GM19035 (cell line): Measurements from ENCODE around the gene LINS1.

Source experiments
- ATAC-seq: cut with Tn5 transposase; IDR thresholded peaks from one replicate; pipeline ENCODE4 v1.9.1; 2021; ENCODE audit not compliant: unreplicated experiment

LINS1 gene

DNA sequence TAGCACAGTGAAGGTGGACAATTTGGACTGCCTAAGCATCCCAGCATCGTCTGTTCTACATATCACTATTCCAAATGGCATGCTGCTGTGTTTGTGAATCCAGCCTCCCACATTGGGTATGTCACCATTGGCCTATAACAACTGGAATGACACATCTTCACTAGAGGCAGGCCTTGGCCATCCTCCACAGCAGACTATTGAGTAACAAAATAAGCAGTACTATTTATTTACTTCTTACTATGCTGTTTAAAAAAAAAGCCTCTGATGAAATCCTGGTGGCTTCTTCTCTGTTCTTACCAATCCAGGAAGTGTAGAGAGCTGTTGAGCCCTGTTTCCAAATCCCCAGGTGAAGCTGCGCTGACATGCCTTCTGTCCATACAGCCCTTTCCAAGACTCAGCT is 42.7 kb downstream of the LINS1 start:
- no peak for ATAC-seq

DNA sequence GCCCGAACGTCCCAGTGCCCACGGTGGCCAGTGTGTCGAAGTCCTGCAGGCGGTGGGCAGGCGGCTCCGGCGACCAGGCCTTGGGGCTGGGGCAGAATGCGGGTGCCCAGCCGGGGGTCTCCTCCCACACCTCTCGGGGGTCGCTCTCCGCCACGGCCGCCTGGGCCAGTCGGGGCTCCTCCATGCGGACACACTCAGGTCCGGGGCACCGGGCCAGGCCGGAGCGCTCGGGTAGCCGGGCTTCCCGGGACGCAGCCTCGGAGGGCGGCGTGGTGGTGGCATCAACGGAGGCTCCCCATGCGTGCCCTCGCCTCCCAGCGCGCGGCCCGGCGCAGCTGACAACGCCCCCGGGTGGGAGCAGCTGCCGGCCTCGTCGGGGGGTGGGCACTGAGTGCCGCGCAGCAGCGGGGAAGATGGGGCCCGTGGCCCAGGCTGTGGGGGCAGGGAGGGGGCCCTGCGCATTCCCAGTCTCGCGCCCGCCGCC is 43.2 kb downstream of the LINS1 start:
- ATAC-seq: no peak

- ATAC-seq: no peak
Observed at GRCh38 chr15:100553468-100553867, 48.5 kb downstream of the LINS1 start.

GRCh38 chr15:100547961-100548360 is 54.0 kb downstream of the LINS1 start:
- no peak for ATAC-seq

DNA sequence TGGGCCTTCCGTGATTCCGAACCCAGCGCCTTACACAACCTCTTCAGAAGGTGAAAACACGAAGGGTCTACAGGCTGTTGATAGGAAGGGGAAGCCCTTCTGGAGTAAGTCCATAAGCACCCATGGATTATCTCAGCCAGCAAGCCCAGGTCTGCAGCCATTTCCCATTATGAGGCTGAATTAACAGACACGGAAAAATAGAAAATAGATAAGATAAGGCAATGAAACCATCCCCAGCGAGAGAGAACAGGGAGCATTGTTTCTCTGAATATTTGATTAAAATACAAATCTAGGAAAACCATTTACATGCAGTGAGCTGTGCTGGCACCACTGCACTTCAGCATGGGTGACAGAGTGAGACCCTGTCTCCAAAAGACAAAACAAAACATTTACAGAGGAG is 57.0 kb downstream of the LINS1 start:
- ATAC-seq: no peak

GRCh38 chr15:100544338-100544841 is 57.6 kb downstream of the LINS1 start:
- ATAC-seq: no peak

DNA sequence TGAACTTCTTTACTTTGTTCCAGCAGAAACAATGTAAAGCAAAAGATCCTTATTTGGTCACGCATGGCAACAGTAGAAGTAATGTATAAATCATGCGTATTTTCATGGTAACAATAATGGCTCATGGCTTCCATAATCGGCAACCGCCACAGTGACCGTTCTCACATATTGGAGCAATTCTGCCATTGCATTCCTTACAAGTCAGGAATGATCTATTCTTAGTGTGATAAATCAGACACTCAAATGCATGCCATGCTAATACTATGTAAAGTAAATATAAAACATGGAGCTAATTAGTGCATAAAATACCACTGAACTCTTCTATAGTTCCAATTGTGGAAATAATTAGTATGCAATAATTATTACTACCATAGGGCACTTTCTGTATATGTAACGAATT is 59.7 kb downstream of the LINS1 start:
- ATAC-seq: no peak

DNA sequence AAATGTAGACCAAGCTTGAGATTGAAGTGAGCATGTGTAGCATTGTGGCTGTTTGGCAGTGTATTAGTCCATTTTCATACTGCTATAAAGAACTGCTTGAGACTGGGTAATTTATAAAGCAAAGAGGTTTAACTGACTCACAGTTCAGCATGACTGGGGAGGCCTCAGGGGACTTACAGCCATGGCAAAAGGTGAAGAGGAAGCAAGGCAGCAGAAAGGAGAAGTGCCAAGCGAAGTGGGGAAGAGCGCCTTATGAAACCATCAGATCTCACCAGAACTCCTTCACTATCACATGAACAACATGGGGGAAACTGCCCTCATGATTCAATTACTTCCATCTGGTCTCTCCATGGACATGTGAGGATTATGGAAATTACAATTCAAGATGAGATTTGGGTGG is 64.7 kb downstream of the LINS1 start:
- no peak for ATAC-seq

DNA sequence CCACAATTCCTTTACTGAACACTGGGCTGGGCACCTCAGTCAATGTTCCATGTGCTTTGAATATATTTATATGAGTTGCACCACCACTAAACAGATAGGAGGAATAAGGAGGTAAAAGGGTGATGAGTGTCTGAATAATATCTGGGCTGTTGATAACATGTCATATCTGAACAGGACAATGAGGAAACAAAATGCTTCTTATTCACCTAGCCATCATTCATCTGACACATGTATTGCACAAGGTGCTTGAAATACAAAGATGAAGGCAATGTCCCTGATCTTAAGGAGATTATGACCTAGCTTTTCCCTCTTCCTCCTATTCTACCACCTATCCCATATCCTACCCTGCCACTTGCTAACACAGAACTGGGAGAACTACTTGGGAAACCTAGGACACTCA is 65.3 kb downstream of the LINS1 start:
- ATAC-seq: no peak

DNA sequence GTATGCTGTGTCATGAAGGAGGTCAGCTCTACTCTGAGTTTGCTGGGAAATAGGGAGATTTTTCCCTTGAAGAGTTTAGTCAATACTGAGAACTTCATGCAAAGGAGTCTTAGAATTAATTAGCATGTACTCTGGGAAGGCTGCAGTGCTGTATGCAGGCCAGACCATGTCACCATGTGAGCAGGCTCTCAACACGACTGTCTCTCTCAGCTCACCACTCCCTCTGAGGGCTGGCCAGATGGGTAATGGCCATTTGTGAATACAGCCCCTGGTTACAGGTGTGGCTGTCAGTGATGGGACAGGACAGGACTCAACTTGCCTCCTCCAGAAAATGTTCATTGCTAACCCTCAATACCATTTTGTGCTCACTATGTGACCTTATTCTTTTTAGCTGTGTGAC is 68.1 kb downstream of the LINS1 start:
- ATAC-seq: no peak

- ATAC-seq: no peak
Observed at GRCh38 chr15:100531823-100532327, 70.1 kb downstream of the LINS1 start.

GRCh38 chr15:100531204-100531603 is 70.8 kb downstream of the LINS1 start:
- ATAC-seq: no peak

GRCh38 chr15:100529556-100529955 is 72.4 kb downstream of the LINS1 start:
- no peak for ATAC-seq

DNA sequence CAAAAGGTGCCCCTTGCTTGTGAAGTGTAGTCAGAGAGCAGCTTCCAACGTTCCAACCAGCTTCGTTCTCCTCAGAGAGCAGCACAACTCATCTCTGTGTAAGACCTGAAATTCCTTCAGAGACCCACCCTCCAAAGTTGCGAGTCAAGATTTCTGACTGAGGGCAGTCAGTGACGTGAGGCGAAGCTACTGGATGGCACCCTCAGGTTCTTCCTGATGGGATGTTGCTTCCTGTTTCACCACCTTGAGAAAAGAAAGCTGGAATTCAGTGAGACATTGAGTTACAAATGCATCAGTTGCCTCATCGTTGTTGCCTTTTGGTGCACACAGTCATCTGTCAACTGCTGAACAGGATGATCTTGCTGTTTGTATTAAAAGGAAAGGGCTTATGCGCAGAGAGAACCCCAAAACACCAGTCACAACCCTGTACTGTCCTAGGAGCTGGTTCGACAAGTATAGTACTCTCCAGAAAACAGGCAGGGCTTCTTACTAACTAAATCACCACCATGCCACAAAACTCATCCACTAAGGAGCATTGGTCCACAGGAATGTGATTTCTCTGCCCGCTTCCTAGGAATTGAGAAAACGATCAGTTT is 73.1 kb downstream of the LINS1 start, which contains the start of gene CERS3:
Gene CERS3, minus strand, starts transcription at position 118 of the 596 bp plus-strand sequence. CDS start 27,101 bp downstream, outside the sequence.
- no peak for ATAC-seq

DNA sequence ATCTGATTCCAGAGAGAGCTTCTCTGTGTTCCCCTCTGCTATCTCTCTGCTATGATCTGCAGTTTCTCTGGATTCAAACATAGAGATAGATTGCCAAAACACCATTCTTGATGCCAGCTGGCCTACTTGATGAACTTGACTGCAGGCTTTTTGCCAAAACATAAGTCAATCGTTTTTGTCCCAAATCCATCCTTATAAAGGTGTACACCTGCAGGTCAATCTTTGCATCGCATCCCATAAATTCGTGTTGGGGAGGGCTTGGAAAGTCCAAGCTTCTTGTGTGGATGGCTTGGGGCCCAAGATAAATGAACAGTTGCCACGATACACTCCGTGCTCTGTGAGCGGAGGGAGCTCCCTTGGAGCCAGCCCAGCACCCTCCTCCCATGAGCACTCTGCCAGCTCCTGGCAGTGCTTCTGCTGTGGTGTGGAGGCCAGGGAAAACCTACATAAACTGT is 75.9 kb downstream of the LINS1 start:
- ATAC-seq: no peak

DNA sequence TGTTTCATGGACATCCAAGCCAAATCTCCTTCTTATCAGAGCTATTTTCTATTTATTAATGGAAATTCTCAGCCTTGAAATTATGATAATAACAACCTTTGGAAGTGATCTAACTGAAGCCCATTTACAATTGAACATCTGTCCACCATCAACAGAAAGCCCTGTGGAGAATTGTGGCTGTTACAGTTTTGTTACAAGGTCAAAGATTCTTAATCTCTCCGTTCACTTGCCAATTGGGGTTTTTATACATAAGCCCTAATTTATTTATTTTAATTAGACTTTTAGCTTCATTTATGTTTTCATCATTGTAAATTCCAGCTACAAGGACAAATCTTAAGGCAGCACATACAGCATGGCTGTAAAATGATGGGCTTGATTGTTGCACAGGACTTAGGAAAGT is 76.5 kb downstream of the LINS1 start:
- ATAC-seq: no peak

DNA sequence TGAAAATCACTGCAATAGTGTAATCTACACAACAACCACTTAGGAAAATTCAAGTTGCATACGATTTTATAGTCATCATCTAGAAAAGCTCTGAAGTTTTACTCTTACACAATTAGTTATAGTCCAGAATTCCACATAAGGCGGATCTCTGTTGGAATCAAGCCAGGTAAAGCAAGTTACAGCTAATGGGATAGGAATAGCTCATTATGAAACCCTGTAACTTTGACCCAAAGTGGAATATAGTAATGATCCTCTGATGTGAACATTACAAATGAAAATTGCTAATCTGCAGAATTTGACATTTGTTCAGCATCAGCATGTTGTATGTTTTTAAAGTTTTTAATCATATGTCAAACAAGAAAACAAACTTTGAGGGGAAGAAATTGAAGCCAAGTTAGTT is 77.7 kb downstream of the LINS1 start:
- ATAC-seq: no peak

- no peak for ATAC-seq
Observed at GRCh38 chr15:100521907-100522306, 80.1 kb downstream of the LINS1 start.

- no peak for ATAC-seq
Observed at GRCh38 chr15:100520132-100520921, 81.7 kb downstream of the LINS1 start.

DNA sequence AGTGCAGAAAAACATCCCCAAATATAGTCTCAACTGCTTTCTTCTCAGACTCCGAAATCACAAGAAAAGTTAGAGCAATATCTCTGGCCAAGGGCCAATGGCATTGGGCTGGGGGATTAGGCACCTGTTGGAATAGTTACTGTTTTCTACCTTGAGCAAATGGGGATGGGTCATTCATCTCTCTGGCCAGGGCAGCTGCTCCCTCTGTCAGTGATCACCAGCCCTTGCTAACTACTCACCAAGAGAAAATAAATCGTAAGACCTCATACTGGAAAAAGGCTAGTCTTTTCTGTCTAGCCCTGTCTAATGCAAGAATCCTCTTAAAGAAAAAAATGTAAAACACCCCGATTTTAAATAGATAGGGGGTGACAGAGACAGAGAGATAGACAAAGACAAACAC is 84.1 kb downstream of the LINS1 start:
- no peak for ATAC-seq
